Tibial nerve (tissue), 4 donors: ENCODE results near the gene GNA14. TPM values are rescaled to one million over a fixed set of nuclear protein-coding genes. Genes with fewer than 3 reads are reported as not detected.

Experiments used
- DNase-seq, 2 donors: peaks; one replicate each; pipeline ENCODE4 v3.0.0-alpha.2; 2019; ENCODE audit warnings: low spot score in 2 of 2
- H3K27ac ChIP-seq, 4 donors: fragments of 200-600 bp; sonication (generic) in 3 of 4; one replicate each; pipeline ENCODE4 v1.5.1; 2017 to 2019; ENCODE audit warnings: mild to moderate bottlenecking in 1 of 4
- H3K27me3 ChIP-seq, 2 donors: fragments of 200-600 bp; sonication (generic) in 1 of 2; one replicate each; pipeline versions ENCODE4 v1.5.1 to v1.6.0; 2017 to 2019
- H3K36me3 ChIP-seq, 3 donors: fragments of 200-600 bp; sonication (generic); one replicate each; pipeline ENCODE4 v1.5.1; 2018 to 2019
- H3K4me1 ChIP-seq, 4 donors: fragments of 200-600 bp; sonication (generic) in 3 of 4; one replicate each; pipeline ENCODE4 v1.5.1; 2017 to 2019
- H3K4me3 ChIP-seq, 4 donors: fragments of 200-600 bp; sonication (generic) in 3 of 4; one replicate each; pipeline ENCODE4 v1.5.1; 2017 to 2019; ENCODE audit warnings: mild to moderate bottlenecking in 1 of 4, moderate library complexity in 1 of 4
- H3K9me3 ChIP-seq, 4 donors: fragments of 200-600 bp; sonication (generic) in 3 of 4; one replicate each; pipeline ENCODE4 v1.5.1; 2017 to 2019
- CTCF ChIP-seq, 5 experiments: fragments of 200-600 bp in 3 of 5; fragments of 450-650 bp in 2 of 5; sonication (generic) in 3 of 5; IDR thresholded peaks; one replicate each; pipeline ENCODE4 v1.5.1; 2016 to 2019; ENCODE audit warnings: antibody characterized with exemption in 5 of 5, mild to moderate bottlenecking in 3 of 5, moderate library complexity in 2 of 5
- EP300 ChIP-seq, 2 donors: sonication (generic); formaldehyde crosslinking; IDR thresholded peaks; one replicate each; pipeline ENCODE4 v1.6.1; 2017; ENCODE audit warnings: antibody characterized with exemption in 2 of 2, mild to moderate bottlenecking in 1 of 2
- POLR2A ChIP-seq, 2 donors: fragments of 450-650 bp; IDR thresholded peaks; one replicate each; pipeline ENCODE4 v1.6.1; 2017; ENCODE audit warnings: antibody characterized with exemption in 2 of 2, mild to moderate bottlenecking in 2 of 2, moderate library complexity in 2 of 2
- WGBS, 2 donors: methylation state at CpG; one replicate each; pipeline ENCODE4 v1.1.5; 2018; 5-methylcytosine and 5-hydroxymethylcytosine counted together
- total RNA-seq, 4 donors: library from RNA; depleted of rRNA; stranded (reverse); fragments of >200 nt; gene quantifications; one replicate each; pipeline ENCODE4 v1.1.0, GENCODE V29; 2016

GNA14 gene
- total RNA-seq, 4 donors from 2014 or later: 0.84 to 7.1 (median 3.6) TPM

GRCh38 chr9:77433675-77434445 lies 214.3 kb downstream of the GNA14 start:
- peak; percentile 40 to 49 for DNase-seq
- Histone ChIP-seq H3K36me3 (no peaks in the 10 kb centered on the region), H3K4me3 (no peak overlapping the region), H3K27ac (no peak overlapping the region), H3K9me3 (no peaks in the 10 kb centered on the region), H3K4me1 (peaks cover 0 to 15% (median 0%) of the 10 kb centered on the region in 4 donors), H3K27me3 (no peaks in the 10 kb centered on the region)
- TF ChIP-seq POLR2A (IDR thresholded peaks at IDR 0.05): no peak
- peak; percentile 81 to 96 (median 82) for TF ChIP-seq CTCF (IDR thresholded peaks at IDR 0.05)
- WGBS, 2 donors: 58 to 60% methylated on average over 18 to 21 of the region's 21 CpGs

GRCh38 chr9:77432053-77432452 lies 216.1 kb downstream of the GNA14 start:
- no peak overlapping the region for H3K4me3 ChIP-seq
- no peaks in the 10 kb centered on the region for H3K9me3 ChIP-seq
- DNase-seq: no peak
- peaks cover 0 to 15% (median 0%) of the 10 kb centered on the region in 4 donors for H3K4me1 ChIP-seq
- no peaks in the 10 kb centered on the region for H3K27me3 ChIP-seq
- H3K27ac ChIP-seq: no peak overlapping the region
- TF ChIP-seq EP300 (IDR thresholded peaks at IDR 0.05) (no peak), POLR2A (IDR thresholded peaks at IDR 0.05) (no peak), CTCF (IDR thresholded peaks at IDR 0.05) (no peak)
- WGBS, 2 donors: 66 to 75% methylated on average over 6 of the region's 6 CpGs
- no peaks in the 10 kb centered on the region for H3K36me3 ChIP-seq

GRCh38 chr9:77429928-77430327 lies 218.2 kb downstream of the GNA14 start:
- Histone ChIP-seq H3K4me3 (no peak overlapping the region), H3K27ac (no peak overlapping the region), H3K27me3 (no peaks in the 10 kb centered on the region), H3K9me3 (no peaks in the 10 kb centered on the region), H3K36me3 (no peaks in the 10 kb centered on the region), H3K4me1 (peaks cover 0 to 15% (median 0%) of the 10 kb centered on the region in 4 donors)
- no peak for DNase-seq
- no peak for TF ChIP-seq POLR2A (IDR thresholded peaks at IDR 0.05)
- TF ChIP-seq CTCF (IDR thresholded peaks at IDR 0.05): no peak
- TF ChIP-seq EP300 (IDR thresholded peaks at IDR 0.05): no peak
- 36 to 46% methylated on average over 2 of the region's 2 CpGs for WGBS, 2 donors

GRCh38 chr9:77427256-77427927 lies 220.7 kb downstream of the GNA14 start:
- no peak overlapping the region for H3K27ac ChIP-seq
- 44 to 58% methylated on average over 6 to 7 of the region's 7 CpGs for WGBS, 2 donors

More at GRCh38 chr9:77427256-77427927, 220.7 kb downstream of the GNA14 start:
- DNase-seq: no peak
- no peaks in the 10 kb centered on the region for H3K9me3 ChIP-seq
- H3K4me3 ChIP-seq: no peak overlapping the region
- H3K36me3 ChIP-seq: no peaks in the 10 kb centered on the region
- no peaks in the 10 kb centered on the region for H3K27me3 ChIP-seq
- peaks cover 0 to 12% (median 0%) of the 10 kb centered on the region in 4 donors for H3K4me1 ChIP-seq
- TF ChIP-seq CTCF (IDR thresholded peaks at IDR 0.05): no peak
- no peak for TF ChIP-seq EP300 (IDR thresholded peaks at IDR 0.05)
- TF ChIP-seq POLR2A (IDR thresholded peaks at IDR 0.05): no peak
